Activated CD4-positive, alpha-beta T cell treated with anti-CD3 and anti-CD28 coated beads, Interleukin-2, Interleukin-6, amounts not matched to agents 100 ng/mL and 50 ng/mL, durations not matched to agents 16 hours and 8 hours (primary cell): ENCODE data around the gene HMGN4.

Source experiments
- DNase-seq: peaks from one replicate; pipeline ENCODE4 v3.0.0-alpha.2; 2020

Gene HMGN4

GRCh38 chr6:26588965-26589364 lies 50.8 kb downstream of the HMGN4 start:
- DNase-seq = no peak

GRCh38 chr6:26592649-26593048 lies 54.5 kb downstream of the HMGN4 start:
- no peak for DNase-seq

DNA sequence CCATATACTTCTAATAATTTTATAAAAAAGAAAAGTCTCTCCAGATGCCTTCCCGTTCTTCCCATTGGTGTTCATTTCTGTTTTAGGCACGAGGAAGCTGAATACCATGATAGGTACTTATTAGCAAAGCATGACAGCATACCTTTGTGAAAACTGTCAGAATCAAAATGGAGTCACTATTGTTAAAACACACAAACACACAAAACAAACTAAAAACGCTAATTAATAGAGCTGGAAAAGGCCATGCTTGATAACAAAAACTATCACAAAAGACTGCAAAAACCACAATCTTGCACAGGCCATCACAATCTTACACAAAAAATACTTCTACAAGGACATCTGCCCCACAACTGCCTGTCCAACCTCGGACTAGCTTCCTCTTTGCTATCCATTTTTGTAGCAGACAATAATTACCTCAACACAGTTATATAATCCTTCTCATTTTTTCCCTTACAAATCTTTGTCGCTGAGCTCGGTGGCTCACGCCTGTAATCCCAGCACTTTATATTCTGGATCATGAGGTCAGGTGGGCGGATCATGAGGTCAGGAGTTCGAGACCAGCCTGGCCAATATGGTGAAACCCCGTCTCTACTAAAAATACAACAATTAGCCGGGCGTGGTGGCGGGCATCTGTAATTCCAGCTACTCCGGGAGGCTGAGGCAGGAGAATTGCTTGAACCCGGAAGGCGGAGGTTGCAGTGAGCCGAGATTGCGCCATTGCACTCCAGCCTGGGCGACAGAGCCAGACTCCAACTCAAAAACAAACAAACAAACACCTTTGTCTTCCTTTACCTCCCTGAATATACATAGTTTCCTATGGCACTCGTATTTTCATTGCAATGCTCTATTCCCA lies 55.3 kb downstream of the HMGN4 start:
- DNase-seq = no peak

DNA sequence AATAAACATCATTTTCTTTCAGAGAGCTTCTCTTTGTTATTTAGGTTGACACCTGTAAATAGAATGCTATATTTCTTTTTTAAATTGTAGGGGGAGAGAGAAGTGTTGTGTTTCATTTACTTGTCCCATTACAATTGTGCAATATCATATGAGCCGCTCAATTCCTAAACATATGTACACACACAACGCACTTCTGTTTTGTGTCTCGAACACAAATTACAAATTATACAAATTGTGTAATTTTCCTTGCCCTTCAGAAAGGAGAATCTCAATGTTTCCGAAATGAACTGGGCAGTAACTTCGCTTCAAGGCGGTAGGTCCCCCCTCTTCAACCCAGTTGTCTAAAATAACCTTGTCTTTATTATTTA lies 55.9 kb downstream of the HMGN4 start:
- DNase-seq = no peak

- peak; percentile 87 for DNase-seq
These were observed 56.8 kb downstream of the HMGN4 start for GRCh38 chr6:26594730-26595632.

GRCh38 chr6:26595669-26596269 lies 57.6 kb downstream of the HMGN4 start:
- DNase-seq = peak; percentile 93
